GM23338 (cell line): ENCODE data around the gene KDM1A.

Source experiments
- EZH2 ChIP-seq: fragments of 200-600 bp; sonication (generic); IDR thresholded peaks from one replicate; pipeline ENCODE4 v1.8.0; 2017; ENCODE audit warnings: antibody characterized with exemption, mild to moderate bottlenecking, low read depth; ENCODE audit not compliant: unreplicated experiment
- JUNB ChIP-seq: IDR thresholded peaks from one replicate; pipeline ENCODE4 v1.6.1; 2016; ENCODE audit warnings: antibody characterized with exemption; ENCODE audit not compliant: unreplicated experiment
- POLR2AphosphoS5 ChIP-seq: IDR thresholded peaks from 2 replicates; pipeline ENCODE4 v1.6.1; 2016; ENCODE audit warnings: antibody characterized with exemption, low read depth
- ZNF114 ChIP-seq: fragments of 250-450 bp; sonication (Bioruptor Pico); IDR thresholded peaks from 2 replicates; pipeline ENCODE4 v1.5.0; 2020; ENCODE audit warnings: mild to moderate bottlenecking, moderate library complexity
- TF ChIP-seq, protein P1 (sequence below), 2 experiments: fragments of 200-600 bp in 1 of 2; sonication (generic) in 1 of 2; conservative IDR thresholded peaks; 2 replicates each; pipeline versions ENCODE4 v1.5.1 to v1.6.1; 2016 to 2017; ENCODE audit warnings: antibody characterized with exemption in 2 of 2, low read depth in 2 of 2, mild to moderate bottlenecking in 2 of 2, moderate library complexity in 1 of 2
- TF ChIP-seq, protein P2 (sequence below): IDR thresholded peaks from one replicate; pipeline ENCODE4 v1.6.1; 2018; ENCODE audit warnings: antibody characterized with exemption; ENCODE audit not compliant: unreplicated experiment

DNA sequence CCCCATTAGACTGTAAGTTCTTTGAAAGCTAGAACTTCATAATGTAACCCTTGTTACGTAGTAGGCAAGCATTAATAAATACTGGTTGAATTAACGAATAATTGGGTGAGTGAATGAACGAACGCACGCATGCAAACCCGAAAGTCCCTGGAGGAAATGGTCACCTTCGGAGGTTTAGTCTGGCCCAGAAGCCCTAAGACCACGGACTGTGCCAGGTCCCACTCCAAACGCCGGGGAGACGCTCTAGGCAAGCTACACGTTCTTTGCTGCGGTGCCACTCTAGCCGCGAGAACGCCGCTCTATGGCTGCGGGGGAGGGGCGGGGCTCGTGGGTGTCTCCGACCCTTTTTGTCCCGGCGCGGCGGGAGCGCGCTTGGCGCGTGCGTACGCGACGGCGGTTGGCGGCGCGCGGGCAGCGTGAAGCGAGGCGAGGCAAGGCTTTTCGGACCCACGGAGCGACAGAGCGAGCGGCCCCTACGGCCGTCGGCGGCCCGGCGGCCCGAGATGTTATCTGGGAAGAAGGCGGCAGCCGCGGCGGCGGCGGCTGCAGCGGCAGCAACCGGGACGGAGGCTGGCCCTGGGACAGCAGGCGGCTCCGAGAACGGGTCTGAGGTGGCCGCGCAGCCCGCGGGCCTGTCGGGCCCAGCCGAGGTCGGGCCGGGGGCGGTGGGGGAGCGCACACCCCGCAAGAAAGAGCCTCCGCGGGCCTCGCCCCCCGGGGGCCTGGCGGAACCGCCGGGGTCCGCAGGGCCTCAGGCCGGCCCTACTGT, at the start of gene KDM1A:
- TF ChIP-seq, protein P1, sequence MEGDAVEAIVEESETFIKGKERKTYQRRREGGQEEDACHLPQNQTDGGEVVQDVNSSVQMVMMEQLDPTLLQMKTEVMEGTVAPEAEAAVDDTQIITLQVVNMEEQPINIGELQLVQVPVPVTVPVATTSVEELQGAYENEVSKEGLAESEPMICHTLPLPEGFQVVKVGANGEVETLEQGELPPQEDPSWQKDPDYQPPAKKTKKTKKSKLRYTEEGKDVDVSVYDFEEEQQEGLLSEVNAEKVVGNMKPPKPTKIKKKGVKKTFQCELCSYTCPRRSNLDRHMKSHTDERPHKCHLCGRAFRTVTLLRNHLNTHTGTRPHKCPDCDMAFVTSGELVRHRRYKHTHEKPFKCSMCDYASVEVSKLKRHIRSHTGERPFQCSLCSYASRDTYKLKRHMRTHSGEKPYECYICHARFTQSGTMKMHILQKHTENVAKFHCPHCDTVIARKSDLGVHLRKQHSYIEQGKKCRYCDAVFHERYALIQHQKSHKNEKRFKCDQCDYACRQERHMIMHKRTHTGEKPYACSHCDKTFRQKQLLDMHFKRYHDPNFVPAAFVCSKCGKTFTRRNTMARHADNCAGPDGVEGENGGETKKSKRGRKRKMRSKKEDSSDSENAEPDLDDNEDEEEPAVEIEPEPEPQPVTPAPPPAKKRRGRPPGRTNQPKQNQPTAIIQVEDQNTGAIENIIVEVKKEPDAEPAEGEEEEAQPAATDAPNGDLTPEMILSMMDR (conservative IDR thresholded peaks at IDR 0.05; ENCODE audit: low read depth in 2 of 2) = peak in 1 of 2 experiments; percentile 21; a peak in 1 of 4 replicates
- TF ChIP-seq ZNF114 (CRISPR knock-in tag) (no peak), POLR2AphosphoS5 (peak; percentile 93), JUNB (no peak), EZH2 (no peak)
- TF ChIP-seq, protein P2, sequence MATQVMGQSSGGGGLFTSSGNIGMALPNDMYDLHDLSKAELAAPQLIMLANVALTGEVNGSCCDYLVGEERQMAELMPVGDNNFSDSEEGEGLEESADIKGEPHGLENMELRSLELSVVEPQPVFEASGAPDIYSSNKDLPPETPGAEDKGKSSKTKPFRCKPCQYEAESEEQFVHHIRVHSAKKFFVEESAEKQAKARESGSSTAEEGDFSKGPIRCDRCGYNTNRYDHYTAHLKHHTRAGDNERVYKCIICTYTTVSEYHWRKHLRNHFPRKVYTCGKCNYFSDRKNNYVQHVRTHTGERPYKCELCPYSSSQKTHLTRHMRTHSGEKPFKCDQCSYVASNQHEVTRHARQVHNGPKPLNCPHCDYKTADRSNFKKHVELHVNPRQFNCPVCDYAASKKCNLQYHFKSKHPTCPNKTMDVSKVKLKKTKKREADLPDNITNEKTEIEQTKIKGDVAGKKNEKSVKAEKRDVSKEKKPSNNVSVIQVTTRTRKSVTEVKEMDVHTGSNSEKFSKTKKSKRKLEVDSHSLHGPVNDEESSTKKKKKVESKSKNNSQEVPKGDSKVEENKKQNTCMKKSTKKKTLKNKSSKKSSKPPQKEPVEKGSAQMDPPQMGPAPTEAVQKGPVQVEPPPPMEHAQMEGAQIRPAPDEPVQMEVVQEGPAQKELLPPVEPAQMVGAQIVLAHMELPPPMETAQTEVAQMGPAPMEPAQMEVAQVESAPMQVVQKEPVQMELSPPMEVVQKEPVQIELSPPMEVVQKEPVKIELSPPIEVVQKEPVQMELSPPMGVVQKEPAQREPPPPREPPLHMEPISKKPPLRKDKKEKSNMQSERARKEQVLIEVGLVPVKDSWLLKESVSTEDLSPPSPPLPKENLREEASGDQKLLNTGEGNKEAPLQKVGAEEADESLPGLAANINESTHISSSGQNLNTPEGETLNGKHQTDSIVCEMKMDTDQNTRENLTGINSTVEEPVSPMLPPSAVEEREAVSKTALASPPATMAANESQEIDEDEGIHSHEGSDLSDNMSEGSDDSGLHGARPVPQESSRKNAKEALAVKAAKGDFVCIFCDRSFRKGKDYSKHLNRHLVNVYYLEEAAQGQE = peak; percentile 4
